Body of pancreas (tissue), 4 donors: Measurements from ENCODE around the gene SLC25A15.

Experiments used
- POLR2A ChIP-seq, 3 donors: fragments of 450-650 bp; IDR thresholded peaks; one replicate each; pipeline ENCODE4 v1.6.1; 2016; ENCODE audit warnings: antibody characterized with exemption in 3 of 3, mild to moderate bottlenecking in 2 of 3
- TF ChIP-seq, protein P1 (sequence below), 7 experiments: fragments of 450-650 bp in 4 of 7; fragments of 200-600 bp in 3 of 7; sonication (generic) in 3 of 7; IDR thresholded peaks; one replicate each; pipeline ENCODE4 v1.5.1; 2016 to 2019; ENCODE audit warnings: antibody characterized with exemption in 7 of 7

GRCh38 chr13:40812102-40812501 is 22.7 kb downstream of the SLC25A15 start:
- TF ChIP-seq, protein P1, sequence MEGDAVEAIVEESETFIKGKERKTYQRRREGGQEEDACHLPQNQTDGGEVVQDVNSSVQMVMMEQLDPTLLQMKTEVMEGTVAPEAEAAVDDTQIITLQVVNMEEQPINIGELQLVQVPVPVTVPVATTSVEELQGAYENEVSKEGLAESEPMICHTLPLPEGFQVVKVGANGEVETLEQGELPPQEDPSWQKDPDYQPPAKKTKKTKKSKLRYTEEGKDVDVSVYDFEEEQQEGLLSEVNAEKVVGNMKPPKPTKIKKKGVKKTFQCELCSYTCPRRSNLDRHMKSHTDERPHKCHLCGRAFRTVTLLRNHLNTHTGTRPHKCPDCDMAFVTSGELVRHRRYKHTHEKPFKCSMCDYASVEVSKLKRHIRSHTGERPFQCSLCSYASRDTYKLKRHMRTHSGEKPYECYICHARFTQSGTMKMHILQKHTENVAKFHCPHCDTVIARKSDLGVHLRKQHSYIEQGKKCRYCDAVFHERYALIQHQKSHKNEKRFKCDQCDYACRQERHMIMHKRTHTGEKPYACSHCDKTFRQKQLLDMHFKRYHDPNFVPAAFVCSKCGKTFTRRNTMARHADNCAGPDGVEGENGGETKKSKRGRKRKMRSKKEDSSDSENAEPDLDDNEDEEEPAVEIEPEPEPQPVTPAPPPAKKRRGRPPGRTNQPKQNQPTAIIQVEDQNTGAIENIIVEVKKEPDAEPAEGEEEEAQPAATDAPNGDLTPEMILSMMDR (IDR thresholded peaks at IDR 0.05): no peak
- no peak for TF ChIP-seq POLR2A (IDR thresholded peaks at IDR 0.05)
